Neural cell (in vitro differentiated cells): ENCODE results near the gene OSBPL5. TPM values are rescaled to one million over a fixed set of nuclear protein-coding genes. Genes with fewer than 3 reads are reported as not detected.

Experiments
- H2AFZ ChIP-seq: fragments of 200-600, 300-800 bp; sonication (generic), shearing (Covaris generic); 2 replicates; pipeline ENCODE4 v1.6.0; 2014; ENCODE audit warnings: low read depth, mild to moderate bottlenecking, antibody characterized with exemption, low read length, moderate library complexity
- H3F3A ChIP-seq: fragments of 200-600 bp; shearing (Covaris generic); 2 replicates; pipeline ENCODE4 v1.6.1; 2016; ENCODE audit warnings: mild to moderate bottlenecking, moderate library complexity, mixed read lengths, antibody characterized with exemption, low read length; ENCODE audit not compliant: insufficient read depth, poor library complexity, severe bottlenecking
- H3K27ac ChIP-seq: fragments of 200-600, 300-800 bp; sonication (generic), shearing (Covaris generic); 2 replicates; pipeline ENCODE4 v1.5.1; 2014; ENCODE audit warnings: mild to moderate bottlenecking, low read length, moderate library complexity
- H3K27me3 ChIP-seq: fragments of 300-800, 200-600 bp; sonication (generic), shearing (Covaris generic); 2 replicates; pipeline ENCODE4 v1.6.0; 2014; ENCODE audit warnings: mild to moderate bottlenecking, low read depth, low read length, moderate library complexity; ENCODE audit not compliant: insufficient read depth
- H3K36me3 ChIP-seq: fragments of 300-800, 200-600 bp; sonication (generic), shearing (Covaris generic); 2 replicates; pipeline ENCODE4 v1.5.1; 2014; ENCODE audit warnings: mild to moderate bottlenecking, antibody characterized with exemption, low read length, moderate library complexity; ENCODE audit not compliant: insufficient read depth
- H3K4me2 ChIP-seq: fragments of 300-800, 200-600 bp; sonication (generic), shearing (Covaris generic); 2 replicates; pipeline ENCODE4 v1.6.0; 2014; ENCODE audit warnings: mild to moderate bottlenecking, low read length
- H3K4me3 ChIP-seq: fragments of 300-800, 200-600 bp; sonication (generic), shearing (Covaris generic); 2 replicates; pipeline ENCODE4 v1.5.1; 2014; ENCODE audit warnings: mild to moderate bottlenecking, low read length, moderate library complexity
- H3K79me2 ChIP-seq: fragments of 200-600 bp; shearing (Covaris generic); replicated peaks from 2 replicates; pipeline ENCODE4 v1.6.0; 2014; ENCODE audit warnings: mild to moderate bottlenecking, low read length, moderate library complexity; ENCODE audit not compliant: insufficient read depth
- H3K9ac ChIP-seq: fragments of 300-800, 200-600 bp; sonication (generic), shearing (Covaris generic); 2 replicates; pipeline ENCODE4 v1.6.1; 2016; ENCODE audit warnings: mild to moderate bottlenecking, low read length, mixed read lengths
- H3K9me2 ChIP-seq: fragments of 200-600 bp; shearing (Covaris generic); 2 replicates; pipeline ENCODE4 v1.6.1; 2016; ENCODE audit warnings: mild to moderate bottlenecking, low read length, mixed read lengths; ENCODE audit not compliant: insufficient read depth
- H3K9me3 ChIP-seq: fragments of 200-600, 300-800 bp; sonication (generic), shearing (Covaris generic); 2 replicates; pipeline ENCODE4 v1.6.1; 2016; ENCODE audit warnings: mild to moderate bottlenecking, mixed run types, low read length, moderate library complexity, mixed read lengths
- H4K20me1 ChIP-seq: fragments of 200-600 bp; shearing (Covaris generic); 2 replicates; pipeline ENCODE4 v1.6.1; 2016; ENCODE audit warnings: mild to moderate bottlenecking, mixed run types; ENCODE audit not compliant: insufficient read depth
- EP300 ChIP-seq: fragments of 450-650 bp; conservative IDR thresholded peaks from 2 replicates; pipeline ENCODE4 v1.6.1; 2014; ENCODE audit warnings: antibody characterized with exemption, mild to moderate bottlenecking, moderate library complexity; ENCODE audit not compliant: poor library complexity, severe bottlenecking
- EZH2 ChIP-seq: fragments of 200-600, 300-800 bp; shearing (Covaris generic), sonication (generic); IDR thresholded peaks from 2 replicates; pipeline ENCODE4 v1.6.1; 2014; ENCODE audit warnings: antibody characterized with exemption, low read length, borderline replicate concordance, mild to moderate bottlenecking; ENCODE audit not compliant: insufficient read depth, poor library complexity, severe bottlenecking
- MXI1 ChIP-seq: fragments of 450-650 bp; conservative IDR thresholded peaks from 2 replicates; pipeline ENCODE4 v1.6.1; 2014; ENCODE audit warnings: antibody characterized with exemption, mild to moderate bottlenecking; ENCODE audit not compliant: poor library complexity, severe bottlenecking
- POLR2AphosphoS5 ChIP-seq: IDR thresholded peaks from 2 replicates; pipeline ENCODE4 v1.6.1; 2012
- RAD21 ChIP-seq: fragments of 450-650 bp; conservative IDR thresholded peaks from 2 replicates; pipeline ENCODE4 v1.6.1; 2014; ENCODE audit warnings: antibody characterized with exemption, mild to moderate bottlenecking, moderate library complexity
- REST ChIP-seq: IDR thresholded peaks from 2 replicates; pipeline ENCODE4 v1.6.1; 2012; ENCODE audit warnings: borderline replicate concordance
- SMC3 ChIP-seq: fragments of 450-650 bp; conservative IDR thresholded peaks from 2 replicates; pipeline ENCODE4 v1.6.1; 2014; ENCODE audit warnings: antibody characterized with exemption, mild to moderate bottlenecking, moderate library complexity; ENCODE audit not compliant: poor library complexity
- TAF1 ChIP-seq: IDR thresholded peaks from 2 replicates; pipeline ENCODE4 v1.6.1; 2012; ENCODE audit warnings: low read depth
- polyA plus RNA-seq: library from polyadenylated mRNA; depleted of rRNA; stranded (reverse); fragments of >200 nt; gene quantifications from 2 replicates; pipeline ENCODE4 v1.2.3, GENCODE V29; 2014
- TF ChIP-seq, protein P1 (sequence below): fragments of 450-650 bp; IDR thresholded peaks from 2 replicates; pipeline ENCODE4 v1.5.1; 2014; ENCODE audit warnings: antibody characterized with exemption, mild to moderate bottlenecking, moderate library complexity; ENCODE audit not compliant: poor library complexity, severe bottlenecking

OSBPL5 gene
- polyA plus RNA-seq, 1 donor from 2014 or later: 49.1 TPM

DNA sequence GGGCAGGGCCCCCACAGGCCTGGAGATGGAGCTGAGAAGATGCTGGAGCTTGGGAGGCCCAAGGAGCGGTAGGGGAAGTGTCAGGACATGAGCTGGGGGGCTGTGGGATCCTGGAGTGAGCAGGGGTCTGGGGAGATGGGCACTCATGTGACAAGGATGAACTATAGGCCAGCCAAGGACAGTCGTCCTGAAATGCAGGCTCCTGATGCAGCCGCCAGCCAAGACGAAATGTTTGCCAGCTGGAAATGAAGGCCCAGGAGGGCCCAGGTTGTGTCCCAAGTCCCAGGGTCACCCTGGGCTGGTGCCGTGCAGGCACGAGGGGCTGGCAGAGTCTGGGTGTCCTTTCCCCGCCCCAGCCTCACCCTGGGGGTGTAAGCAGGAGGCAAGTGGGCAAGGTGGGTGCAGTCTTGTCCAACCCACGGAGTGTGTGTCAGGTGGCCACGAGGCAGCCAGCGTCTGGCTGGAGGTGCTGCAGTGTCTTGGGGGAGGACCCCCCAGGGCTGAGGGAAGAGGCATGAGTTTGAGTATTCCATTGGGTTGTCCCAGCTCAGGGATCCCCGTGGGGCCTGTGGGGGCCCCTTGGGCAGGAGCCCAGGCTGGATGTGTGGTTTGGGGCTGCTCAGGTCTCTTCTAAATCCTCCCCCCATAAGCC, 32.1 kb upstream of the OSBPL5 start:
- Histone ChIP-seq H3K27ac (no peak overlapping the region), H3K4me2 (no peak overlapping the region), H3K36me3 (no peaks in the 10 kb centered on the region), H2AFZ (no peak overlapping the region), H4K20me1 (no peaks in the 10 kb centered on the region), H3K9me2 (no peaks in the 10 kb centered on the region), H3K9ac (no peak overlapping the region), H3K79me2 (no peaks in the 10 kb centered on the region), H3K4me3 (no peak overlapping the region), H3F3A (no peaks in the 10 kb centered on the region), H3K27me3 (peaks cover 5% of the 10 kb centered on the region), H3K9me3 (no peaks in the 10 kb centered on the region)
- TF ChIP-seq EP300: no peak
- TF ChIP-seq MXI1: no peak
- no peak for TF ChIP-seq TAF1
- TF ChIP-seq, protein P1, sequence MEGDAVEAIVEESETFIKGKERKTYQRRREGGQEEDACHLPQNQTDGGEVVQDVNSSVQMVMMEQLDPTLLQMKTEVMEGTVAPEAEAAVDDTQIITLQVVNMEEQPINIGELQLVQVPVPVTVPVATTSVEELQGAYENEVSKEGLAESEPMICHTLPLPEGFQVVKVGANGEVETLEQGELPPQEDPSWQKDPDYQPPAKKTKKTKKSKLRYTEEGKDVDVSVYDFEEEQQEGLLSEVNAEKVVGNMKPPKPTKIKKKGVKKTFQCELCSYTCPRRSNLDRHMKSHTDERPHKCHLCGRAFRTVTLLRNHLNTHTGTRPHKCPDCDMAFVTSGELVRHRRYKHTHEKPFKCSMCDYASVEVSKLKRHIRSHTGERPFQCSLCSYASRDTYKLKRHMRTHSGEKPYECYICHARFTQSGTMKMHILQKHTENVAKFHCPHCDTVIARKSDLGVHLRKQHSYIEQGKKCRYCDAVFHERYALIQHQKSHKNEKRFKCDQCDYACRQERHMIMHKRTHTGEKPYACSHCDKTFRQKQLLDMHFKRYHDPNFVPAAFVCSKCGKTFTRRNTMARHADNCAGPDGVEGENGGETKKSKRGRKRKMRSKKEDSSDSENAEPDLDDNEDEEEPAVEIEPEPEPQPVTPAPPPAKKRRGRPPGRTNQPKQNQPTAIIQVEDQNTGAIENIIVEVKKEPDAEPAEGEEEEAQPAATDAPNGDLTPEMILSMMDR: no peak
- no peak for TF ChIP-seq EZH2
- no peak for TF ChIP-seq RAD21
- no peak for TF ChIP-seq REST
- TF ChIP-seq POLR2AphosphoS5: no peak
- no peak for TF ChIP-seq SMC3

GRCh38 chr11:3196161-3197043, 31.3 kb upstream of the OSBPL5 start:
- no peak for TF ChIP-seq TAF1
- no peak for TF ChIP-seq RAD21
- no peak for TF ChIP-seq REST
- no peak for TF ChIP-seq MXI1
- TF ChIP-seq, protein P1: no peak
- no peak for TF ChIP-seq POLR2AphosphoS5
- TF ChIP-seq EP300: no peak
- no peak for TF ChIP-seq SMC3
- TF ChIP-seq EZH2: no peak
- Histone ChIP-seq H2AFZ (no peak overlapping the region), H3K4me2 (no peak overlapping the region), H3K9me2 (no peaks in the 10 kb centered on the region), H3K27ac (no peak overlapping the region), H3K79me2 (no peaks in the 10 kb centered on the region), H3K9me3 (no peaks in the 10 kb centered on the region), H3K4me3 (no peak overlapping the region), H3K36me3 (no peaks in the 10 kb centered on the region), H3K27me3 (no peaks in the 10 kb centered on the region), H3K9ac (no peak overlapping the region), H4K20me1 (no peaks in the 10 kb centered on the region), H3F3A (no peaks in the 10 kb centered on the region)
